Activated gamma-delta T cell treated with anti-CD3 and anti-CD28 coated beads, Interleukin-2, amount 50 U/mL, for 16 hours (primary cell): ENCODE results near the gene MAP3K1.
"Not testable (repeated sequence)": the region's sequence is repeated elsewhere in the genome, so short reads cannot be mapped to it uniquely, and the experiment has no call there.

Experiments
- DNase-seq: peaks from one replicate; pipeline ENCODE4 v3.0.0-alpha.2; 2020; ENCODE audit warnings: low read depth

Gene MAP3K1

DNA sequence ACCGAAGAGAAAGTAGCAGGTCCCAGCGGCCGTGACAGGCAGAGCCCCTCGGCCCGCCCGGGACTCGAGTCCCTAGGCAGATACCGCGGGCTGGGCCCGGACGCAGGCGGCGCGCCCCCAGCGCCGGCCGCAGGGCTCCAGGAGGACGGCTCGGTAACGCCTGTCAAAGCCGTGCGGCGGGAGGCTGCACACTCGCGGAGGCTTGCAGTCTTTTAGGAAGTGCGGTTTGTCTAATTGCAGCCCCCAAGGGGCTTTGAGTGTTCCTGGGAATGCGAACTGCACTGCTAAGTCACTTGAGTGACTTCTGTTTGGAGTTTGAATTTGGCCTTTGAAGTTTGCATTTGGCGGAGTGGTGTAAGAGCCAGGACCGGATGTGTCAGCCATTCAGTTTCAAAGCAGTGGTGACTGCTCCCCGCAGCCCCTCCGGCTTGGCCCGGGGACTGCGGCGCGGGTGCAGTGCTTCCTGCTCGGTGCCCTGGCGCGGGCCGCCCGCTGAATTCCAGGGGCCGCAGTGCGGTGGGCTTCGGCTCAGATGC, 1.3 kb downstream of the MAP3K1 start:
- DNase-seq, result peak; percentile 36

DNA sequence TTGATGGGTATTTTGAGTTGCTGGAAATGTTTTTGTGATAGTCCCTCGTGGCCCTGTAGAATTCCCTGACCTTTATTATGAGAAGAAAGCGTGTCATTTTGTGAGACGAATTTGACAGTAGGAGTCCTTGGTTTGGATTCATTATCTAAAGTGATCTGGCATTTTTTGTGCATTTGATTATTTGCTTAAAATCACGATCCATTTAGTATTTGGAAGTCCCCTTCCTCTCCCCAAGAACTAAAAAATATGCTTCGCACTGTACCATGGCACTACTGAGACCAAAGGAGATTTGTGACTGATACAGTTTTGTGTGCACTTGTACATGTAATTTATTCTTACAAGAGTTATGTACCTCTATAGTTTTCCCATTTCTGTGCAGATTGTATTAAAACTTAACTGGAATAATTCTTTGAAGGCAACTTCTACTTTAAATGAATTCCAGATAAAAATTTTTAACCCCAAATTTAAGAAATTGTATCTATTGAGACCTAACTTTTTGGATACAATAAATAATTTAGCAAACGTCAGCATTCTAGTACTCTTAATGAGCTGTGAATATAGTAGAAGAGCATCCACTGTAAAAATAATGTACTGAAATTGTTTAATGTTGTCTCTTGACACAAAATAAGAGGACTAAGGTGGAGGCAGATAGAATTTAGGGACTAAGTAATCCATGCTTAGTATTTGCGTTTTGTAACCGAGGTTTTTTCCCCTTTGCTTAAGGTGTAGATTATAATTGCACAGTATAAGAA, 2.1 kb downstream of the MAP3K1 start:
- DNase-seq, result no peak

DNA sequence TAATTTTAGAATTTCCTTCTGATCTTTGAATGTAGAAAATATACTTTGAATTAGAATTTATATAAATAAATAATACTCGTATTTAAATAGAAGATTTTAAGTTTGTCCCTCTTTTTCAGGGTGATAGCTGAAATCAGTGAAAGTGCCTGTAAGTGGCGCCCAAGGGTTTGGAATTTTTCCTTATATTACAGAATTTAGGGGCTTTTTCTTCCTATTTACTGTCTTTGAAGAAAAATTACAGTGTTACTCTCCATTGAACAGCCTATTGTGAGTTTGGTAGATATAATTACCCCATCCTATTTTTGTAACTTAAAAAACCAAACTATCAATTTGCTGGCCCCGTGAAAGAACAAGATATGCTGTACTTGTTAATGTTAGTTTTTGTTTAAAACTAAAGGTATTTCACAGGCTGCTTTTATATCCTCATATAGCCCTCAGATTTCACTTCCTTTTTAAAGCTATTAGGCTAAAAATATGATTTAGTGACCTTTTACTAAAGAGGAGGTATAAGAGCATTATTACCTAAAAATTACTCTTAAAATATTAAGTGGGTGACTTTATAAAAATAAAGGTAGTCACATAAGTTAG, 3.2 kb downstream of the MAP3K1 start:
- no peak for DNase-seq

DNA sequence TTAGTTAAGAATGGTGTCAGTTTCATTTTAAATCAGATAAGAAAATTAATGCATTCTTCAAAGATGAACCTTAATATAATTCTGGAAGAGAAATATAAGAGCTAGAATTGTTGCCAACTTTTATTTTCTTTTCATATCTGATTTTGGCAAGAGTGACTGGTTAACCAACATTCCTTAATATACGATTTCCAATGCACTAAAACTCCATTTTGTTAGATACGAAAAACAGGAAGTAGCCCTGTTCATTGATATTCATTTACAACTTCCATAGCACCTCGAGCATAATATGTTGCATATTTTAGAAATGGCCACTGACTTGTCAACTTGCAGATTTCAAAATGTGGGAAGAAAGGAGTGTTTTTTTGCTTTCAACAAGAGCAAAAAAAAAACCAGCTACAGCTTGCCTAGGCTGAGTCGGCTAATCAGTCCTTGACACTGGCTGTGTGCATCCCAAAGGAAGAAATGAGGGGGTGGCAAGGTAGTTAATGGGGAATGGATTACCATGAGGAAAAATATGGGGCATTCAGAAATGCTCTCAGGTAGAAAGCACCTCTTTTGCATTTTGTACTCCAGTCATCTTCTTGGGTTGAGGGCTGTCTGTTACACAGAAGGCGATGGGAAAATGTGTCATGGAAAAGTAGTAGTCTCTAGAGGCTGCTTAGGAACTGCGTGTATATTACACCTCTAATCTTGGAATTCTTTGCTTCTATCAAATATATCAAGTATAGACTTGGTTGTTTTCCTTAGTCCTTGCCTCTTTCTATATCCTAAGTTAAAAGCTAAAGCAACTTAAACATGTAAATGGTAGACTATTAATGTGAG, 3.9 kb downstream of the MAP3K1 start:
- DNase-seq, result no peak

DNA sequence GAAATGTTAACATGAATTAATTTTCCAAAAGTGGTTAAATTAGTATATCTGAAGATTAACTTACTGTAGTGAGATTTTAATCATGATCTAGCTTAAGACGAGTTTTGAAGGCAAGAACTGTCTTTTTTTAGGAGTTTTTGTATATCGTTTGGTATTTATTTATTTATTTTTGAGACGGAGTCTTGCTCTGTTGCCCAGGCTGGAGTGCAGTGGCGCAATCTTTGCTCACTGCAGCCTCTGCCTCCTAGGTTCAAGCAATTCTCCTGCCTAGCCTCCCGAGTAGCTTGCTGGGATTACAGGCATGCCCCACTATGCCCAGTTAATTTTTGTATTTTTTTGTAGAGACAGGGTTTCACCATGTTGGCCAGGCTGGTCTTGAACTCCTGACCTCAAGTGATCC, 6.5 kb downstream of the MAP3K1 start:
- not testable (repeated sequence) for DNase-seq

DNA sequence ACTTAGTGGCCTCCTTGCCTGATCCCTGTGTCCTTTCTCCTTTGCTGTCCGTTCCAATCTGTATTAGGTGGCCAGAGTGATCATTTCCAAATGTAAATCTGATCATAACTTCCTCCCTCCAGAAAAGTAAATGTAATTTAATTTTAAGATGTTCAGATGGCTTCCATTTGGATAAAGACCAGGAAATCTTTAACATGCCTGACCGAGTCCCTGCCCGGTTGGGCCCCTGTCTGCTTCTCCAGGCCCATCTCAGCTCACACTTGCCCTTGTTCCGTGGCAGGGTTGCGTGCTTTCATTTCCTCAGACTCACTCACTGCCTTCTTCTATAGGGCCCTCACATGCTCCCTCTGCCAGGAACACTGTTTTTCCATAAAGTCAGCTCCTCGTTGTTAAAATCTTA, 7.6 kb downstream of the MAP3K1 start:
- no peak for DNase-seq

DNA sequence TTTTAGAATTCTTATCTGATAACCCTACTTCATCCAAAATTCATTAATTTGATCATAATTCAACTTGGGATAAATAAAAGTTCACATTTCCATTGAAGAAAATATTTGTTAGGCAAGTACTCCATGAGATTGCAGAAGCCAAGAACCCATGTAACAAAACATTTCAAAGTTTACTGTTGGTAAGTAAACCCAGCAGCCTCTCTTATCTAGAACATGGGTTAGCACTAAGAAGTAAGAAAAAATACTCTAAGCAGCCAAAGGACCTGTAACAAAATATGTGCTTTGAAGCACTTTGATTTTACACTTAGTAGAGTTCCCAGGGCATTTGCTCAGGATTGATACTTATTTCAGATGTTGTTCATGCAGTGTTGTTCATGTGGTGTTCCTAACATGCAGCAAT, 8.7 kb downstream of the MAP3K1 start:
- DNase-seq, result no peak

DNA sequence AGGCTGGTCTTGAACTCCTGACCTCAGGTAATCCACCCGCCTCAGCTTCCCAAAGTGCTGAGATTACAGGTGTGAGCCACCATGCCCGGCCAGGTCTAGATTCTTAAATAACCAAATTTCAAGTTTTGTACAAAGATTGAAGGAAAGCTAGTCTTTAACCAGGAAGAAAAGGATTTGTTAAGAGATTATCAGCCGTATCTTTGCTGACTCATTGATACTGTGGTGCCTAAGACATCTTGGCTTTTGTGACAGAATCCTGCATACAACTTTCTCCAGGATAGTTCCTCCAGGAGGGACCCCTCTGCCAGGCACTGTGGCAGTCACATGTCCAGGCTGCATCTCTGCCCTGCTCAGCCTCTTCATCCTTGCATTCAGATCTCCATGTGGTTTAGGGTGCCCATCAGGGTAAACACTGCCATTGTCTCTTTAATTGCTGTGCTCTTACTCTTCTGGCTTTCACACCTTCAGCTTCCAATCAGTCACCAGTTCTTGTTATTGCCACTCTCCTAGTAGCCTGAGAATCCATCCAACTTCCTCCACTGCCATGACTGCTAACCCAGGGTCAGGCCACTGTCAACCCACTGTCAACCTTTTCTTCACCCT, 10.0 kb downstream of the MAP3K1 start:
- DNase-seq, result no peak

DNA sequence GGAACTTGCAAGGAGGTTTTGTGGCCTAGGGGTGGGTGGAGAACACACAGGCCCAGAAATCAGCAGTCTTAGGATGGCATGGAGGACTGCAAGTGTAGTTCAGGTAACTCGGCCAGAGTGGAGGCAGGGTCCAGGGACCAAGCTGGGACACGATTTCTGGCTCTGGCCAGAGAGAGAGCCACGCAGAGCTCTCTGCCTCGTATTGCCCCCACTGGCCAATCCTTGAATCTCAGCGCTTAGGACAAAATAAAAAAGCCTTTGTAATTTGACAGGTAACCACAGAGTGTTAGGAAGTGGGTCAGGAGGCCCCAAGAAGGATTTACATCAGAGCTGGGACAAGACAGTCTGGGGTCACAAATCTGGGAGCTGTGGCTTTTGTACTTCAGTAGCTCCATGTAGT, 11.7 kb downstream of the MAP3K1 start:
- DNase-seq, result no peak

DNA sequence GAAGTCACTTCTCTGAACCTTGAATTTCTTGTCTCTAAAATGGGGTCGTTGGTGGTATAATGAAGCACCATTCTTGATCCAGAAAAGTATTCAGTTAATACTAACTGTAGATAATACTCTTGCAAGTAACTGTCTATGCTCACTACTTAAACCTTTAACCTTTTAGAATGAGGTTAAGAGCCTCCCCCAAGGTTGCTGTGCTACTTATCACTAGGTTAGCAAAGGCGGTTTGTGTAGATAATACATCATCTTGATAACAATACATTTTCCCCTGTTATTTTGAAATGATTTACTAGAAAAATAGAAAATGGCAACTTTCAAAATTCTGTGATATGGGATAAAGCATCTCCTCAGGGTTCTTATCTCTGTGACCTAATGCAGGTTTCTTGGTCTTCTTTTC, 12.6 kb downstream of the MAP3K1 start:
- DNase-seq, result no peak

DNA sequence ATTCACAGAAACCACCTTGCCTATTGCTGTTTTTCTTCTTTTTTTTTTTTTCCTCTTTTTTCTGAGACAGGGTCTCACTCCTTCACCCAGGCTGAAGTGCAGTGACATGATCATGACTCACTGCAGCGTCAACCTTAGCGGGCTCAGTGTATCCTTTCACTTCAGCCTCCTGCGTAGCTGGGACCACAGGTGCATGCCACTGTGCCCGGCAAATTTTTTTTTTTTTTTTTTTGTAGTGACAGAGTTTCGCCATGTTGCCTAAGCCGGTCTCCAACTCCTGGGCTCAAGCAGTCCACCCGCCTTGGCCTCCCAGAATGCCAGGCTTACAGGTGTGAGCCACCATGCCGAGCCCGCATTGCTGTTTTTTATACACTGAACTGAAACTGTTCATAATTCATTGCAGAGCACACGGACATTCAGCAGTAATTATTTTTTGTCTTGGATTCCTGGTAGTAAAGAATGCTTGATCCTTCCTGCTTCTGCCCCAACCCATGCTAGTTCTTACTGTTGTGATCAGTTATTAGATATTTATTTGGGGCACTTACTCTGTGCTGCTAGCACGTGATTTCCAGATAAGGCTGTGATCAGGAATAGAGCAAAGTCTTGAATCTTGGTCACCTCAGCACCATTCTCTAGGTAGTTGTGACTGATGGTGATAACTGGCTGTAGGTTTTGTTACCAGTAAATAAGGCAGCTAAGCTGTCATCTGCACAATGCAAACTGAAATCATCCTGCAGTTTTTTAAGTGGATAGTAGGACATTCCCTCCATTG, 14.0 kb downstream of the MAP3K1 start:
- peak; percentile 30 for DNase-seq

DNA sequence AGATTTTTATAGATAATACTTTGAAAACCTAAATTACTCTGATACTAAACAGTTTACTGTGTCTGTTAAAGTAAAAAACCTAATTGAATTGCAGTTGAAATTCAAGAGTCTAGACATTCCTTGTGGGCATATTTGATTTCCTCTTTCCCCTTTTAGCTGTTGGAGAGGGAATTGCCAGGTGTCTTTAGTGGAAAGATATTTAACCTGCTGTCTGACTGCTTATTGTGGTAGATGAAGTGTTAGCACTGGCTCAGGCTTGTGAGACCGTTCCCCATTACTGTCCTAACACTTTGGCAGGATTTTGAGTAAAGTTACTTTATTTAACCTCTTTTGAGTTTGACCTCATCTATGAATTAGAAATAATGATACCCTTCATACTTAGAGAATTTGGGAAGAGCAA, 16.4 kb downstream of the MAP3K1 start:
- no peak for DNase-seq

DNA sequence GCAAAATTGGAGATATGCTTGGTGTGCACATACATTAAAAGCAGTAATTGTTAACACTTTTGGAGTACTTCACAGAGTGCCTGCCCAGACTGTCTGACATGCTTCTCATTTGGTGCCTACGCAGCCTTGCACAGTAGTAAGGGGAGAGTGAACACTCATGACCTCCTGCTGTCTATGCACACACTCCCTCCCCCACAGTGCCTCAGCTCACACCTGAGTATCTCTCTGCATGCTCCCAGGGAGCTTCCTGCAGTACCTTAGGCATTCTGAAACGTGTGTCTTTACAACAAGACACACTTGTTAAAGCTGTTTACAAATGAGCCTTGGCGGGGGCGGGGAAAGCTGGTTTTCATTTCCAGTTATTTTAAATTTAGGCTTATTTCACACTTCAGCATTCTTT, 18.0 kb downstream of the MAP3K1 start:
- DNase-seq, result no peak

DNA sequence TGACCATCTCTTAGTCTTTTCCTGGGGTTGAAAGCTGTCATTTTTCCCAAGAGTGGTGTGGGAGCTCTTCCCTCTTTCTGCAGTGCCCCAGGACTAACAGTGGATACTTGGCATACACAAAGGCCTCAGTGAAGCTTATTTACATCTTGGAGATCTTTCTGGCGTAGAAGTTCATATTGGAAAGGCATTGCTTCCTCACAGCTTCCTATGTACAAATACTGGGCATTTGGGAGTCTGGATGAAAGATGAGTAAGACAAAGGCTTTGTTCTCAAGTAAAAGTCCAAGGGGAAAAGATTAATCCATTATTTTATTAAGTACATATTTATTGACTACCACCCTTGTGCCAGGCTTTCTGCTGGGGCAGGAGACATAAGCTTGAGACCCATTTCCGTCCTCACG, 22.0 kb downstream of the MAP3K1 start:
- no peak for DNase-seq

DNA sequence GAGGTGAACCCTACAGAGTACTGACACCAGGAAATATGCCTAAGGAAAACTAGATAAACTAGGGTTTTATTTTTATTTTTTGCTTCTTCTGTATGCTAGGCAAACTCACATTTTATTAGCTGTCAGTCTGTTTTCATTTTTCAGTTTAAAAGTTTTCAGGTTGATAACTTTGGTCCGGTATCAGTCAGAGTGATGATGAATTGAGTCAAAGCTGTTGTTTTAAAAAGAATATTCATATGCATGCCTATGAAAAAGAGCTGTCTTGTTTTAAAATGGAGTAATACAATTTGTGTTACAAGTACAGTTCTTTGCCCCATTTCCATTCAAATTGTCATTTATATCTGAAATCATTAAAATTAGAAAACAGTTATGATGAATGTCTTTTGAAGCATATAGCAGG, 22.6 kb downstream of the MAP3K1 start:
- DNase-seq, result no peak

DNA sequence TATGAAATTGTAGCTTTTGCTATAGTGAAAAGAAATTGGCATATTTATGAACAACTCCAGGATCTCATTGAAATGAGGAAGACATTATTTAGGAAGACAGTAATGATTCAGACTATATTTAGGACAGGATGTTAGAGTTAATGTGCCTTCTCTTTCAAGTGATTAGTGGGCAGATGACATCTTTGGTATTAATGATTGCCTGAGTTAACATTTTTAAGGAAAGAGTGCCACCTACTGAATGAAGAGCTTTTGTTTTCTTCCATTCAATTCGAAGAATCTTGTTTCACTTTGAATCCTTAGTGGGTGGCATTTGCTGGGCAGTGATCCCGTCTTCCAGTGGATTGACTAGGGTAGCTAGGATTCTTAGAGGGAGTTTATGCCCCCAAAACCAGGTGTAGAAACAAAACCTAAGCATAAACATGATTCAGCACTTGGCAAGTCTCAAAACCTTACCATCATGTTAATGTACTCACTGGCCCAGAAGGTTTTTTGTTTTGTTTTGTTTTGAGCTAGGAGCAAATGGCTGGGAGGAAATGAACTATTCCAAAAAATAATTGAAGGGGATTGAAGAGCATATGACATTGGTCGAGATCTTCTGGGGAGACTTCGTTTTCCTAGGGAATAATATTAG, 23.2 kb downstream of the MAP3K1 start:
- DNase-seq, result no peak

DNA sequence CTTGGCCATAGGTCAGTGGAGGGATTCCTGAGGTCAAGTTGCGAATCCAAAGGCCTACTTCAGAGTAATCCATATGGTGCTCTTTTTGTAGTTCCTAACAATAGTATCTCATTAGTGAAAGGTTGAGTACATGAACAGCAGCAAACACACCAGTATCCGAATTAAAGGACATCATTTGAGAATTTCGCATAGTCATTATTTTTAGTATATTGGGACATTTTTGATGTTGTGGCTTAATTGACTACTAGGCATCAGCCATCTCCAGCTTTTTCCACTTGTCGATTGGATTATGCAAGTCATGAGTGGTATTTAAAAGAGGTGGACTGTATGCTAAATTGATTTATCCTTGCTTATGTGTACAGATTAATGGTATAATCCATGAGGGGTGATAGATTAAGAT, 23.7 kb downstream of the MAP3K1 start:
- no peak for DNase-seq

DNA sequence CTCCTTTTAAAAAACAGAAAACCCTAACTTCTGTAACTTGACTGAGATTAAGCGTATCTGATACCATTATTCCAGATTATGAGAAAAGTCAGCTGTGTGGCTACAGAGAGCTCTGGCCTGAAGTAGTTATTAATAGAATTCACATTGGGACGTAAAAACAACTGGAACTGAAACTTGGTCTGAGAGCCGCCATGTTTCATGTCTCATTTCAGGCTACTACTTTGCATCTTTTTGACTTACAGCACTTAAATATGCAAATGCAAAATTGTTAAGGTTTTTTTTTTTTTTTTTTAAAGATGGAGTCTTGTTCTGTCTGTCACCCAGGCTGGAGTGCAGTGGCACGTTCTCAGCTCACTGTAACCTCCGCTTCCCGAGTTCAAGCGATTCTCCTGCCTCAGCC, 25.2 kb downstream of the MAP3K1 start:
- DNase-seq, result no peak

DNA sequence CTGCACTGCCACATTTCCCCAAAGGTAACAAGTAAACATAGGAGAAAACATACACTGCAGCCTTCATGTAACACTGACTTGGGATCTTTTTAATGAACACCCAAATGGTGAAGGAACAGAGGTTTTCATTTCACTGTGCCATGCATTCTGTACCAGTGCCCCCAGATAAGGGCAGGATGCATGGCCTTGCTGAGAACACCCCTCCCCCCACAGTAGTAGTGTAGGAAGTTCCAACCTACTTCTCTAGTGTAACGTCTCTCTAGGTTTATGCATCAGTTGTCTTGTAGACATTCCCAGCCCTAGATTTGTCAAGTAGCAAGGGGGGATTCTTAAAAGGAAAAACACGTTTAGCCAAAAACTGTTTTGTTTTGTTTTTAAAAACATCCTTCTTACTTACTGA, 29.9 kb downstream of the MAP3K1 start:
- DNase-seq, result no peak

DNA sequence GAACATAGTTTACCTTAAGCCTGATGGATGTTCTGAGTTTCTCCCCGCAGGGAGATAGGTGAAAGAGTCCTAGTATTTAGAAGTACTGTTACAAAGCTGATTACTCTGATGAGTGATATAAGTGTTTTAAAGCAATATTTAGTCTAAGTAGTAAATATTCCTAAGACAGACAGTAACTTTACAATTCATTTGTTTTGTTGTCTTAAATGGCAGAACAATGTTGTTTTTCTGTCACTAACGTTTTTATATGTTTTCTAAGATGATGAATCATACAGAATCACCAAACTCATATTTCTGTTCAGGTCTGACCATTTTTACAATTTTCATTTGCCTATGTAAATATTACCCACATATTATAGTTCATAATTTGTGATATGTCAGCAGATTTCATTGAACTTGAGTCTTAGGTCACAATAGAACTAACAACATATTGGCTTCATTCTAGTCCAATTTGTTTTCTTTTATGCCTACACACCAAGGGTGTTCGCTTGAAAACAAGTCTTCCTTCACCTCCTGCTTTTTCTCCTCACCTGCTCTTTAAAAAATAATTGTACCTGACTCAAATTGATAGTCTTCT, 30.6 kb downstream of the MAP3K1 start:
- DNase-seq, result no peak

DNA sequence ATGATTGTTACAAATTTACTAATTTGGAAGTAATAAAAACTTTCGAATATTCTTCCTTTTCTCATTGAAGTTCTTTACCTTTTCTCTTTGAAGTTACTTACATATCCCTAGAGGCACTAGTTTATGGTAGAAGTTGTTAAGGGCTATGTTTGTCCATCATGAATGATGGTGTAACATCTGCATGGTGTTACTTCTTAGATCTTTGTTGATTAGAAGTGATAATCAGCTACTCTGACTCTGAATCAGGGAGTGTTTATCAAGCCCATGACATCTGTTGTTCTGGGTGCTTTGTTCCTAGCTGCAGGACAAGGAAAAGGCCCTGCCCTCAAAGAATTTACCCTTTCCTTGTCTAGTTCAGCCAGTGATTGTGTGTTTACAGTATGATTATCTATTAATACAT, 32.9 kb downstream of the MAP3K1 start:
- no peak for DNase-seq
